ENCODE data around the gene ANO6.

DNA sequence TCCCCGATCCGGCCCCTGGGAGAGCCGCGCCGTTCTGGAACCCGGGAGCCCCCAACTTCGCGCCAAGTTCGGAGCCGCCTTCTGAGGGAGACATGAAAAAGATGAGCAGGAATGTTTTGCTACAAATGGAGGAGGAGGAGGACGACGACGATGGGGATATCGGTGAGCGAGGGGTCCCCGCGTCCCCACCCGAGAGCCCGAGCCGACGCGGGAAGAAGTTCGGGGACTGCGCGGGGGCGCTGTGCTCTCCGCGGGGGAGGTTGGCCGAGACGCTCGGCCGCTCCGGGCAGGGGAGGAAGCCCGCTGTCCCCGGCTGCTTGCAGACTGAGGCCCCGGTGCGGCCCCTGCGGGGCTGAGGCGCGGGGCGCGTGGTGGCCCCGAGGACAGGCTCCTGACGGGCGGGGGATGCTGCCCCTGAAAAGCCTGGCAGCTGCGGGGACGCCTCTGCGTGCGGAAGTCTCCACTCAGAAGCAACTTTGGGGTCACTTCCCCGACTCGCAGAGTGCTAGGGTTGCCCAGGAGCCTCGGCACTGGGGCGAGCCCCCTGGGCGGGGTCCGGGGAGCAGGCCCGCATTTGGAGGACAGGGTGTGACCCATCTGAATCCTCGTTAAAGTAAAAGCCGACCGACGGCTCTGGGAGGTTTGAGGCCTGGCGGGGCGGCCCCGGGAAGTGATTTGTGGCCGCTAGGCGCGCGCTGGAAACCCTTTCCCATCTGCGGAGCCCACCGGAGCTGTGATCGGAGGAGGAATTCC, 511 bp downstream of the ANO6 start:
- TF ChIP-seq, protein P1, sequence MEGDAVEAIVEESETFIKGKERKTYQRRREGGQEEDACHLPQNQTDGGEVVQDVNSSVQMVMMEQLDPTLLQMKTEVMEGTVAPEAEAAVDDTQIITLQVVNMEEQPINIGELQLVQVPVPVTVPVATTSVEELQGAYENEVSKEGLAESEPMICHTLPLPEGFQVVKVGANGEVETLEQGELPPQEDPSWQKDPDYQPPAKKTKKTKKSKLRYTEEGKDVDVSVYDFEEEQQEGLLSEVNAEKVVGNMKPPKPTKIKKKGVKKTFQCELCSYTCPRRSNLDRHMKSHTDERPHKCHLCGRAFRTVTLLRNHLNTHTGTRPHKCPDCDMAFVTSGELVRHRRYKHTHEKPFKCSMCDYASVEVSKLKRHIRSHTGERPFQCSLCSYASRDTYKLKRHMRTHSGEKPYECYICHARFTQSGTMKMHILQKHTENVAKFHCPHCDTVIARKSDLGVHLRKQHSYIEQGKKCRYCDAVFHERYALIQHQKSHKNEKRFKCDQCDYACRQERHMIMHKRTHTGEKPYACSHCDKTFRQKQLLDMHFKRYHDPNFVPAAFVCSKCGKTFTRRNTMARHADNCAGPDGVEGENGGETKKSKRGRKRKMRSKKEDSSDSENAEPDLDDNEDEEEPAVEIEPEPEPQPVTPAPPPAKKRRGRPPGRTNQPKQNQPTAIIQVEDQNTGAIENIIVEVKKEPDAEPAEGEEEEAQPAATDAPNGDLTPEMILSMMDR (conservative IDR thresholded peaks at IDR 0.05 in 1 of 2, IDR thresholded peaks at IDR 0.05 in 1 of 2; ENCODE audit: extremely low read depth in 1 of 2, insufficient read depth in 1 of 2, low read depth in 1 of 2, low read length in 2 of 2): peak; percentile 23 to 34
- TF ChIP-seq EZH2 (IDR thresholded peaks at IDR 0.05; ENCODE audit: borderline replicate concordance, low read length): no peak

Measured in mammary epithelial cell (primary cell).